Tibial nerve (tissue), 3 donors: ENCODE results near the gene POSTN.

ENCODE experiments used
- CTCF ChIP-seq, 5 experiments: fragments of 200-600 bp in 3 of 5; fragments of 450-650 bp in 2 of 5; sonication (generic) in 3 of 5; IDR thresholded peaks; one replicate each; pipeline ENCODE4 v1.5.1; 2016 to 2019; ENCODE audit warnings: antibody characterized with exemption in 5 of 5, mild to moderate bottlenecking in 3 of 5, moderate library complexity in 2 of 5
- POLR2A ChIP-seq, 2 donors: fragments of 450-650 bp; IDR thresholded peaks; one replicate each; pipeline ENCODE4 v1.6.1; 2017; ENCODE audit warnings: antibody characterized with exemption in 2 of 2, mild to moderate bottlenecking in 2 of 2, moderate library complexity in 2 of 2

GRCh38 chr13:37534181-37534580, 64.4 kb downstream of the POSTN start:
- no peak for TF ChIP-seq CTCF (IDR thresholded peaks at IDR 0.05)
- TF ChIP-seq POLR2A (IDR thresholded peaks at IDR 0.05): no peak
